ENCODE data around the gene LPAR3. TPM values are rescaled to one million over a fixed set of nuclear protein-coding genes. Genes with fewer than 3 reads are reported as not detected.

The LPAR3 gene
- total RNA-seq (2014; rRNA removed; shearing (Covaris generic)) (0.32 and 1.1 TPM in 2 replicates), polyA plus RNA-seq (2016; fragmentation: Nextera tagmentation; extraction: Ambion mirVana) (not detected in 2 replicates)

GRCh38 chr1:84892705-84893618 is at the start of gene LPAR3:
Gene LPAR3, minus strand, starts transcription at chr1:84893206. Its CDS starts 27,086 bp downstream, at chr1:84866120.
- H3K4me2 ChIP-seq (ENCODE audit: unreplicated experiment) = peak within 1 kb of the TSS; percentile 83
- H3K4me1 ChIP-seq (ENCODE audit: insufficient read depth) = no peaks in the 10 kb centered on the region
- H3K79me2 ChIP-seq (ENCODE audit: insufficient read depth) = no peaks in the 10 kb centered on the region
- H3K36me3 ChIP-seq (ENCODE audit: low read depth) = no peaks in the 10 kb centered on the region
- H3F3A ChIP-seq (ENCODE audit: insufficient read depth) = no peaks in the 10 kb centered on the region
- peak within 1 kb of the TSS; percentile 59 for H3K4me3 ChIP-seq
- H3K9me3 ChIP-seq (ENCODE audit: low read depth) = no peaks in the 10 kb centered on the region
- peak within 1 kb of the TSS; percentile 62 for H2AFZ ChIP-seq
- H3K9ac ChIP-seq = no peak within 1 kb of the TSS
- no peaks in the 10 kb centered on the region for H4K20me1 ChIP-seq (ENCODE audit: insufficient read depth)
- in situ Hi-C loops (cut with MboI) = no loop called here
- H3K27me3 ChIP-seq (replicated peaks; ENCODE audit: insufficient read depth) = peaks cover 35% of the 10 kb centered on the region
- peak; percentile 57 for DNase-seq
- H3K9me2 ChIP-seq (ENCODE audit: insufficient read depth) = no peaks in the 10 kb centered on the region
- TF ChIP-seq EZH2 (IDR thresholded peaks at IDR 0.05; ENCODE audit: insufficient read depth, poor library complexity, severe bottlenecking) (no peak), EZH2phosphoT487 (IDR thresholded peaks at IDR 0.05; ENCODE audit: insufficient read depth, low read depth) (no peak)
- 2% methylated on average over 68 to 76 of the region's 93 CpGs for WGBS, 2 experiments (ENCODE audit: low coverage in 1 of 2, low lambda C conversion rate in 2 of 2, missing lambda C conversion rate in 2 of 2)
- no peak within 1 kb of the TSS for H3K27ac ChIP-seq

GRCh38 chr1:84941843-84942242 is 48.8 kb upstream of the LPAR3 start:
- peaks cover 32% of the 10 kb centered on the region for H3K4me1 ChIP-seq (ENCODE audit: insufficient read depth)
- in situ Hi-C loops (cut with MboI) = loop anchor here (10.0 to 25.0 kb wide), 3 partner anchors 305 to 455 kb away; partner anchors contain the start of genes C1orf52 and RPF1
- no peak overlapping the region for H3K4me2 ChIP-seq (ENCODE audit: unreplicated experiment)
- H3K9me2 ChIP-seq (ENCODE audit: insufficient read depth) = no peaks in the 10 kb centered on the region
- H3K27me3 ChIP-seq (replicated peaks; ENCODE audit: insufficient read depth) = no peaks in the 10 kb centered on the region
- H2AFZ ChIP-seq = no peak overlapping the region
- 84 to 85% methylated on average over 1 of the region's 1 CpG for WGBS, 2 experiments (ENCODE audit: low coverage in 1 of 2, low lambda C conversion rate in 2 of 2, missing lambda C conversion rate in 2 of 2)
- H3K27ac ChIP-seq = no peak overlapping the region
- no peak overlapping the region for H3K9ac ChIP-seq
- no peaks in the 10 kb centered on the region for H3K79me2 ChIP-seq (ENCODE audit: insufficient read depth)
- no peak for DNase-seq
- no peaks in the 10 kb centered on the region for H3K9me3 ChIP-seq (ENCODE audit: low read depth)
- no peak for TF ChIP-seq EZH2phosphoT487 (IDR thresholded peaks at IDR 0.05; ENCODE audit: insufficient read depth, low read depth)
- no peak for TF ChIP-seq EZH2 (IDR thresholded peaks at IDR 0.05; ENCODE audit: insufficient read depth, poor library complexity, severe bottlenecking)
- H3K36me3 ChIP-seq (ENCODE audit: low read depth) = no peaks in the 10 kb centered on the region
- H4K20me1 ChIP-seq (ENCODE audit: insufficient read depth) = no peaks in the 10 kb centered on the region
- H3F3A ChIP-seq (ENCODE audit: insufficient read depth) = peaks cover 16% of the 10 kb centered on the region
- no peak overlapping the region for H3K4me3 ChIP-seq

GRCh38 chr1:84940481-84940880 is 47.5 kb upstream of the LPAR3 start:
- no peaks in the 10 kb centered on the region for H3K9me3 ChIP-seq (ENCODE audit: low read depth)
- H3K27me3 ChIP-seq (replicated peaks; ENCODE audit: insufficient read depth) = no peaks in the 10 kb centered on the region
- peaks cover 9% of the 10 kb centered on the region; the same call in 1 of the 2 replicates for H3F3A ChIP-seq (ENCODE audit: insufficient read depth)
- no peaks in the 10 kb centered on the region for H3K9me2 ChIP-seq (ENCODE audit: insufficient read depth)
- H3K4me3 ChIP-seq = no peak overlapping the region
- 77% methylated on average over 4 of the region's 4 CpGs for WGBS, 2 experiments (ENCODE audit: low coverage in 1 of 2, low lambda C conversion rate in 2 of 2, missing lambda C conversion rate in 2 of 2)
- no peak overlapping the region for H2AFZ ChIP-seq
- DNase-seq = peak; percentile 28
- H3K27ac ChIP-seq = no peak overlapping the region
- no peaks in the 10 kb centered on the region for H4K20me1 ChIP-seq (ENCODE audit: insufficient read depth)
- H3K36me3 ChIP-seq (ENCODE audit: low read depth) = no peaks in the 10 kb centered on the region
- H3K79me2 ChIP-seq (ENCODE audit: insufficient read depth) = no peaks in the 10 kb centered on the region
- TF ChIP-seq EZH2phosphoT487 (IDR thresholded peaks at IDR 0.05; ENCODE audit: insufficient read depth, low read depth) (no peak), EZH2 (IDR thresholded peaks at IDR 0.05; ENCODE audit: insufficient read depth, poor library complexity, severe bottlenecking) (no peak)
- no peak overlapping the region for H3K9ac ChIP-seq
- H3K4me1 ChIP-seq (ENCODE audit: insufficient read depth) = peaks cover 19% of the 10 kb centered on the region
- no peak overlapping the region for H3K4me2 ChIP-seq (ENCODE audit: unreplicated experiment)
- in situ Hi-C loops (cut with MboI) = loop anchor here (10.0 to 25.0 kb wide), 3 partner anchors 303 to 453 kb away; partner anchors contain the start of genes C1orf52 and RPF1

- H3K4me1 ChIP-seq (ENCODE audit: insufficient read depth) = peaks cover 14% of the 10 kb centered on the region
- H3K9me3 ChIP-seq (ENCODE audit: low read depth) = no peaks in the 10 kb centered on the region
- 96% methylated on average over 11 of the region's 11 CpGs for WGBS, 2 experiments (ENCODE audit: low coverage in 1 of 2, low lambda C conversion rate in 2 of 2, missing lambda C conversion rate in 2 of 2)
- no peak for DNase-seq
- TF ChIP-seq EZH2phosphoT487 (IDR thresholded peaks at IDR 0.05; ENCODE audit: insufficient read depth, low read depth) (no peak), EZH2 (IDR thresholded peaks at IDR 0.05; ENCODE audit: insufficient read depth, poor library complexity, severe bottlenecking) (no peak)
- no peaks in the 10 kb centered on the region for H3K36me3 ChIP-seq (ENCODE audit: low read depth)
- no peaks in the 10 kb centered on the region for H4K20me1 ChIP-seq (ENCODE audit: insufficient read depth)
- no peaks in the 10 kb centered on the region for H3K79me2 ChIP-seq (ENCODE audit: insufficient read depth)
- in situ Hi-C loops (cut with MboI) = loop anchor here (10.0 to 25.0 kb wide), 4 partner anchors 175 to 452 kb away; partner anchors contain the start of genes C1orf52 and RPF1
- H3K27ac ChIP-seq = no peak overlapping the region
- H2AFZ ChIP-seq = no peak overlapping the region
- no peaks in the 10 kb centered on the region for H3K27me3 ChIP-seq (replicated peaks; ENCODE audit: insufficient read depth)
- peaks cover 5% of the 10 kb centered on the region; the same call in 1 of the 2 replicates for H3F3A ChIP-seq (ENCODE audit: insufficient read depth)
- H3K9me2 ChIP-seq (ENCODE audit: insufficient read depth) = no peaks in the 10 kb centered on the region
- no peak overlapping the region for H3K9ac ChIP-seq
- no peak overlapping the region for H3K4me2 ChIP-seq (ENCODE audit: unreplicated experiment)
- H3K4me3 ChIP-seq = no peak overlapping the region
These were observed 46.8 kb upstream of the LPAR3 start for GRCh38 chr1:84939761-84940160.
